Urinary bladder (tissue), 4 donors: ENCODE data around the gene MAN1A1. TPM values are rescaled to one million over a fixed set of nuclear protein-coding genes. Genes with fewer than 3 reads are reported as not detected.

Experiments
- DNase-seq: peaks from one replicate; pipeline ENCODE4 v3.0.0-alpha.2; 2015; ENCODE audit errors: extremely low spot score
- H3K27ac ChIP-seq: one replicate; pipeline ENCODE4 v1.5.1; 2013; ENCODE audit warnings: low read depth, mild to moderate bottlenecking, moderate library complexity
- H3K36me3 ChIP-seq: one replicate; pipeline ENCODE4 v1.6.1; 2013; ENCODE audit warnings: mild to moderate bottlenecking, moderate library complexity; ENCODE audit not compliant: insufficient read depth
- H3K4me1 ChIP-seq: one replicate; pipeline ENCODE4 v1.6.1; 2013; ENCODE audit warnings: mild to moderate bottlenecking, moderate library complexity; ENCODE audit not compliant: insufficient read depth
- H3K4me3 ChIP-seq: one replicate; pipeline ENCODE4 v1.5.1; 2013; ENCODE audit warnings: low read depth, low read length
- WGBS: extraction: QIAGEN DNeasy Blood & Tissue Kit; methylation state at CpG from one replicate; pipeline ENCODE4 v1.1.7; 2013; 5-methylcytosine and 5-hydroxymethylcytosine counted together
- polyA plus RNA-seq: library from polyadenylated mRNA; stranded (reverse); fragments of 200-250 nt; gene quantifications from one replicate; pipeline ENCODE4 v1.2.3, GENCODE V29; 2013
- total RNA-seq: library from RNA; depleted of rRNA; stranded (reverse); fragments of >200 nt; gene quantifications from one replicate; pipeline ENCODE4 v1.2.3, GENCODE V29; 2014
- donor health status: healthy with polysubstance abuse.
- donor health status: healthy.

MAN1A1 gene
- total and polyA plus RNA-seq, 2 donors = 98.6 to 245 TPM

DNA sequence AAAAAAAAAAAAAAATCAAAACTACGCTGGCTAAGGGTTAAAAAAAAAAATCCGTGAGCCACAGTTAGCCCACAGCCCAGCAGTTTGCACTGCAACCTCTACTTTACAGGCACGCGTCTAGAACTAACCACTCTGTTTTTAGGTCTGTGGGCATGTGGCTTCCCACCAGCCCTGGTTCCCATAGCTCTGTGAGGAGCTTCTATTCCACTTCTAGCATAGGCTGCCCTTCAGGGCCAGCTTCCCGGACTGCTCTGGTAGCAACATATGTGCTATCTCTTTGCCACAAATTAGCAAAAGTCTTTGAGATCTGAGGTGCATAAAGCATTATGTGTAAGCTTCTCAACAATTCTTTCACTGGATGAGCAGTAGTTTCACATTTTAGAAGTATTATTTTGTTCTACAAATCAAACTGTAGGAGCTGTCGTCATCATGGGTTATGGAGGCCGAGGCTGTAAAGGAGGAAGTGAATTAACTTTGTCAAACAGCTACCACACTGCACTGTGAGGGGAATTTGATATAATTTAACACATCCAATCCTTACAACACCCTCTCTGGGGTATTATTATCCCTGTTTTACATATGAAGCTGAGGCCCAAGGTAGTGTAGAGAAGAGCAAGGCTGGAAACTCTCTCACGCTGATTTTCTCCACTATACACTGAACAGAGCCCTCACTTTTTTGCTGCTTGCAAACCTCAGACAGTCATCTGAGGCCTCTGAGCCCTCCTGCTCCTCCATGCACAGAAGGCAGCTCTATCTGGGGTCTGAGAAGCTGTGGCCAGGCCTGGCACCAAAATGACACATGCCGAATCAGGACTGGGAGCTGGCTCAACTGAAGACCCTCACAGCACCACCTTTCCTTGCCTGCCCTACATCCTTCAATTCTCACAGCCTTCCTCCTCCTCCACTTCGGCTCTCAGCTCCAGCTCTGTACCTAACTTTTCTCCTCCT, 35.4 kb downstream of the MAN1A1 start:
- no peaks in the 10 kb centered on the region for H3K36me3 ChIP-seq
- no peak for DNase-seq
- H3K27ac ChIP-seq = peak overlapping the region; percentile 33
- WGBS = 69% methylated on average over 10 of the region's 10 CpGs
- H3K4me1 ChIP-seq = no peaks in the 10 kb centered on the region
- H3K4me3 ChIP-seq = no peak overlapping the region

DNA sequence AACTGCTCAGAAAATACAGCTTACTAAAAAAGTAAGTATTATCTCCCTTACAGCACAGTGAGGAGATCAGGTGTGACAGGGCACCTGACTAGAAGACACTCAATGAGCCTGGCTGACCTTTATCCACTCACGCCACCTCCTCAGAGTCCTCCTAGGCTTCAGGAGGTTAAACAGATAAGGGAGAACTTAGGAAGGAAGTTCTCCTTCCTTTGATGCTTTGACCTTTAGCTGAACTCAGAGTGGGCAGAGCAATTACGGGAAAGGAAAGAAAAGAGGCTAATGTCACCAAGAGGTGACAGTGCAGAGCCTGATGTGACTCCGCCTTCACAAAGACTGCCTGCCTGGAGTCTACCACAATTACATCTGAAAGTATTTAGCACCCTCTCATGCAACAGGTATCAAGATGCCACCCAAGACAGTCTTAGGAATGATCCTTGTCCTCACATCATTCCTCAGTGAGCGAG, 36.7 kb downstream of the MAN1A1 start:
- DNase-seq = no peak
- H3K4me1 ChIP-seq = no peaks in the 10 kb centered on the region
- 78% methylated on average over 4 of the region's 4 CpGs for WGBS
- H3K36me3 ChIP-seq = no peaks in the 10 kb centered on the region
- H3K4me3 ChIP-seq = no peak overlapping the region
- no peak overlapping the region for H3K27ac ChIP-seq

DNA sequence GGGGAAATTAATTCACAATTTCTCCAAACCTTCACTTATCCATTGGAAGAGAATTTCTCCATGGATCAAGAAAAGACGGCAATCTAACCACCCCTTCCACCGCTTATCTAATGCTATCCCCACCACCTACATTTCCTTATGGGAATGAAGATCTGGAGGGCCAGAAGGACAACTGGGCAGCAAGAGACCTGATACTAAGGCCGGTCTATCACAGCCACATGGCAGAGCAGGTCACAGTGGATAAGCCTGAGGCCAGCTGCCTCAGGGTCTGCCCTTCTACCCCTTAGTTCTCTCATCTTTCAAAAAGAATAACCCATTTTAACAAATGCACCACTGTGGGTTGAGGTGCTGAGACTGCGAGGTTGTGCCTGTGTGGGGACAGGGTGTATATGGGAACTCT, 37.1 kb downstream of the MAN1A1 start:
- Histone ChIP-seq H3K27ac (no peak overlapping the region), H3K36me3 (no peaks in the 10 kb centered on the region), H3K4me3 (no peak overlapping the region), H3K4me1 (no peaks in the 10 kb centered on the region)
- 93% methylated on average over 4 of the region's 4 CpGs for WGBS
- DNase-seq = no peak

DNA sequence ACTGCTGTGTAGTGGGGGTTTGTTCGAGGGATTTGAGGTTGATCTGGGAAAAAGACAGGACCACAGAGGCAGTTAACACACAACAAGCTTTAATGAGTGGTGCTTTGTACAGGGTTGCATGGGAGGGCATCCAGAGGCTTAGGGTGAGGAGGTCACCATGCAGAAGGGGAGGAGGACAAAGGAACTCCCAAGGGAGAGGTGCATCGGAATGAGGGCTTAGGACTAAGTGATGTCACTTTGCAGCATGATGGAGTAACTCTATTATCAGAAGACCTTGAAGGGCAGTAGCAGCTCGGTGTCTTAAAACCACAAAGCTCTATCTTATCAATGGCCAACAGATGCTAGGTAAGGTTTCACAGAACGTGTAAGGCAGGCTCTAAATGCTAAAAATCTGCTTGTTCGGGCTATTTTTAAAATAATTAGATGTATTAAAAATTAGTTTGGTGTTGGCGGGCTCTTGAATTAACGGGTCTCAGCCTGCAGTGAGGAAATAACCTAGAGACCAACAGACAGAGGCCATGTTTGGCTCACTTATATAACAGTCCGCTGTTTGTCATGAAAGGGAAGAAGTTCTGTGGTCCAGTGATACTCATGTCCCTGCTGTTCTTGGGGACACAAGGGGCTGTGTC, 37.9 kb downstream of the MAN1A1 start:
- WGBS = 90% methylated on average over 8 of the region's 8 CpGs
- H3K27ac ChIP-seq = no peak overlapping the region
- no peaks in the 10 kb centered on the region for H3K36me3 ChIP-seq
- H3K4me3 ChIP-seq = no peak overlapping the region
- H3K4me1 ChIP-seq = no peaks in the 10 kb centered on the region
- DNase-seq = no peak

DNA sequence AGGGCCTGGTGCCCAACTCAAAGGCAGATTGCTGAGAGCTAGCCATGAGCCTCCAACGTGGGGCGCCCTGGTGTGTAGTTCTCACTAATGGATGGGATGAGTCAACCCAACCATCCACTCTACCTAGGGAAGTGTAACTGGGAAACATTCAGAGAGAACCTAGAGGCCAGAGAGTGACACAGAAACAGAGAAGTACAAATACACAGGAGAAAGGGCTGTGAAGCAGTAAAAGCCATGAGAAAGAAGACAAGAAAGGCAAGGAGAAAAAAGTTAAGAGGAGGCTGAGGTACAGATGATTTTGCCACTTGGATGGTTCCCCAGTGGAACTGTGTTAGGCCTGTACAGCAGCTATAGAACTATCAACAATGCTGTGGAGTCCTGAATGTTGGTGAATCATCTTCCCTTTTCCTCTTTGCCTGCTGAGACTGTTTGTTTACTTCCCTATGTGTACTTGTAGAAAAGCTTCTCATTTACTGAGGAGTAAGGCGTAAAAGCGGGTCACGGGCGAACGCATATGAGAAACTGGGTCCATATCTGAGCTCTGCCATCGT, 39.0 kb downstream of the MAN1A1 start:
- no peak for DNase-seq
- no peaks in the 10 kb centered on the region for H3K4me1 ChIP-seq
- H3K4me3 ChIP-seq = no peak overlapping the region
- H3K27ac ChIP-seq = peak overlapping the region; percentile 52
- WGBS = 71% methylated on average over 8 of the region's 8 CpGs
- H3K36me3 ChIP-seq = no peaks in the 10 kb centered on the region

DNA sequence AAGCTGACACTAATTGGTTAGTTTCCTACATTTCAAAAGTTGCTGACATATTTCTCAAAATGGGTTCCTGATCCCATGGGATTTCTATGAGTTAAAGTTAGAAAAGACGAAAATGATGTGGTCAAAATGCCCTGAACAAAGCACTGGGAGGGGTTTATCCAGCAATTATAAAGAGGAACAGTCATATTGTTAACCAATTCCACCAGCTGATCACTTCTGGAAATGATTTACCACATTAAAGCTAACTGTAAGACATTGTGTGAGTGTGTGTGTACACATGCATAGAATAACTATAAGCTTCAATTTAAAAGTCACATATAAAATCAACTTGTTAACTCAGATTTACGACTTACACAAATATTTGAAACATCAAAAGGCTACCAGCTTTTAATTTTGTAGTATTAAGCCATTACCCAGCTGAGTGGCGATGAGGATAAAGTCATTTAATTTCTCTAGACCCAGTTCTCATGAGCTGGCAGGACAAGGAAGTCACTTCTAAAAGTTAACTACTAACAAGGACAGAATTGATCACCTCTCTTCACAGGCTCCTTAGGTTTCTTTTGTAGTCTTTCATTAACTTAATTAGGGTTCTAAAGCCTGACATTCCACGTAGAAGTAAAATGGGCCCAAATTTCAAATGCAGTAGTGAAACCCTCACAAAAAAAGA, 40.4 kb downstream of the MAN1A1 start:
- Histone ChIP-seq H3K4me1 (no peaks in the 10 kb centered on the region), H3K27ac (no peak overlapping the region)
- 78% methylated on average over 4 of the region's 4 CpGs for WGBS

DNA sequence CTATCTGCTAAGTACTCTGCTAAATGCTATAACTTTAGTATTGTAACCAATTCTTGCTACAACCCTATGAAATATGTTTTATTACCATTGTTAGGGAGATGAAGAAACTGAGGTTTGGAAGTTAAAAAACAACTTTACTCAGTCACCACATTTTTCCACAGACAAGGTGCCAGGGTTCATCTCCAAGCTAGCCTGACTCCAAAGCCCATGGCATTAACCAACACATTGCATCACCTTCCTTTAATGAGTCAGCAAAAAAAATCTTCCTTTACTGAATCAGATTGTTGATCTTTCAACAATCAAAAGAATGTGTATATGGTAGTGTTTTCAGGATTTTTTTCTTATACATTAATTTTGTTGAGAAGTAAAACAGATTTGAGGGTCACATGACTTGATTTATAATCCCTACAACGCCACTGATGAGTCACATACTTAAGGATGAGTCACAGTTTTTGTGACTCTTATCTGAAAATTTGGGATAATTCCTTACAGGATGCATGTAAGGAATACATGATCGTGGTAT, 41.5 kb downstream of the MAN1A1 start:
- DNase-seq = no peak
- no peak overlapping the region for H3K4me3 ChIP-seq
- 43% methylated on average over 2 of the region's 2 CpGs for WGBS
- H3K27ac ChIP-seq = no peak overlapping the region
- H3K4me1 ChIP-seq = no peaks in the 10 kb centered on the region
- no peaks in the 10 kb centered on the region for H3K36me3 ChIP-seq

More for the DNA sequence above, 40.4 kb downstream of the MAN1A1 start:
- Histone ChIP-seq H3K4me3 (no peak overlapping the region), H3K36me3 (no peaks in the 10 kb centered on the region)
- no peak for DNase-seq

DNA sequence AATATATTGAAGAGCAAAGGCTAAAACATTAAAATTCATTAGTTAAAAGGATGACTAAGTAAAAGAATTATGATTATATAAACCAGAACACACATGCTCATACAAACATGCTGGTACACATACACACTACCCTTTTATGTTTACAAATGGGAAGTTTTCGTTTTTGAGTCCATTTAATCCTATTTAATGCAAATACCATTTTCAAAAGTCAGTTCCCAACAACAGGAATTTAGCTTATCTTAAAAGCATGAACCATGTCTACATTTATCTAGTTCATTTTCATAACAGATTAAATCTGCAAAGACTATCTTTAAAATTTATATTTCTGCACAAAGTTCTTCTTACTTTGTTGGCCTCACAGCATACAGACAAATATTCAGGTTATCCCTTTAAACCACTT, 42.5 kb downstream of the MAN1A1 start:
- H3K4me1 ChIP-seq = no peaks in the 10 kb centered on the region
- no peak for DNase-seq
- no peak overlapping the region for H3K27ac ChIP-seq
- no peaks in the 10 kb centered on the region for H3K36me3 ChIP-seq
- WGBS = 27% methylated on average over 1 of the region's 1 CpG
- H3K4me3 ChIP-seq = no peak overlapping the region

DNA sequence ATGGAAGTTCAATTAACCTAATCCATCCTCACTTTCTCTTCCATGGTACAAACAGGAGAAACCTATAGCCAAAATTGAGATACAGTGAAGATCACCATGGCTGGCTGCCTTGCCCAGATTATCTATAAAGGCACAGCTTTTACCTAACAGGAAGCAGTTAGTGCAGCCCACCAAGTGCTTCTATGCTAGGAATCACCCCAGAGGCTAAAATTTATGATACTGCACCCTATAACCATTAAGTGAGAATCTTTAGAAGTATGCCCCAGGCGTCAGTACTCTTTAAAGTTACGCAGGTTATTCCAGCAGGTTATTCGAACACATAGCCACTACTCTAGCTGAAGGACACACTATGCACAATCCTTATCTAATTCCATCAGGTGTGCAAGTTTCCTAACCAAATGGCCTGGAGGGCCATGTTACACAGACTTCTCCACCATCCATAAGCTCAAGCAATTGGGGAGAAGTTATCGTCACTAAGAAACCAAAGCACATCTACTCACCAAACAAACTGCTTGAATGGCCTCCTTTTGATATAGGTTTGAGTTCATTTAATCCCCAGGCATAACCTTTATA, 43.1 kb downstream of the MAN1A1 start:
- no peak for DNase-seq
- no peaks in the 10 kb centered on the region for H3K36me3 ChIP-seq
- H3K4me3 ChIP-seq = no peak overlapping the region
- WGBS = 49% methylated on average over 4 of the region's 4 CpGs
- H3K4me1 ChIP-seq = no peaks in the 10 kb centered on the region
- H3K27ac ChIP-seq = no peak overlapping the region

DNA sequence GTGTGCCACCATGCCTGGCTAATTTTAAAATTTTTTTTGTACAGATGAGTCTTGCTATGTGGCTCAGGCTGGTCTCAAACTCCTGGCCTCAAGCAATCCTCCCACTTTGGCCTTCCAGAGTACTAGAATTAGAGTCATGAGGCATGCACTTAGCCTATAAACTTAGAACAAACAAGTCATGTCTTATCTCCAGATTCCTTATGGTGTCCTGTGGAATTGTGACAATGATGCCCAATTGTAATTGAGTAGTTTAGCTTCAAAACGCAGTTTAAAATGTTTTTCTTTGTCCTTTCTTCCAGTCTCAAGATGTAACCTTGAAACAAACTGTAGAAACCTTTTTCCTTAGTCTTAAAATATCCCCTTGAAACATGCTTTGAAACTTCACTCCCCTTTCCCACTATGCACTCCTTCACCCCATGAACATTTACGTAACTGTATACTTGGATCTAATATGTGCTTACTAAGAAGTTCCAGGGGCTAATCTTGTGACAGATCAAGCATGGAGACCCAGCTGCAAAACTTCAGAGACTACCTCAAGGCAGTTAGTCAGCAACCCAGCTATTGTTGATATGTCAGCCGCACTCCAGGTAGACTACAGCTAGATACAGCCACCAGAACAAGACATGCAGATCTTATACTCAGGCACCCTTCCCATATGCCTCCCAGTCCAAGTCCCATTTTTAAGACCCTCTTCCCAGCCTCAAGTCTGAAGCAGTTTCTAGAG, 46.2 kb downstream of the MAN1A1 start:
- no peak overlapping the region for H3K27ac ChIP-seq
- H3K4me3 ChIP-seq = no peak overlapping the region
- H3K4me1 ChIP-seq = no peaks in the 10 kb centered on the region
- WGBS = 63% methylated on average over 3 of the region's 3 CpGs
- H3K36me3 ChIP-seq = no peaks in the 10 kb centered on the region
- DNase-seq = no peak

DNA sequence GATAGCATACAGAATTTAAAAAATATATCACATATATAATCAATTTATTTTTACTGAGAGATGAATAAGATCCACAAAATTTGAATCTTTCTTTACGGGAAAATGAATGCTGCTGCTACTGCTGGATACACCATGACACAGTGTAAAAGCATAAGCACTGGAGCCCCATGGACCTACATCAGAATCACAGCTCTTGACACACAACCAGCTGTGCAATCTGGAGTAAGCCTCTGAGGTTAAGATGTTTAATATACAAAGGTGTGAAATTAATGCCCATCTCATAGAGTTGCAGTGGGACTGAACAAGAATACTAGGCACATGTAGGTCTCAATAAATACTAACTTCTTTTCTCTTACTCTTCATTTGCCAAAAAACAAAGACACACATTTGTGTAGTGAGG, 48.1 kb downstream of the MAN1A1 start:
- Histone ChIP-seq H3K27ac (no peak overlapping the region), H3K4me3 (no peak overlapping the region), H3K36me3 (no peaks in the 10 kb centered on the region), H3K4me1 (no peaks in the 10 kb centered on the region)
- 97% methylated on average over 1 of the region's 1 CpG for WGBS
- no peak for DNase-seq

DNA sequence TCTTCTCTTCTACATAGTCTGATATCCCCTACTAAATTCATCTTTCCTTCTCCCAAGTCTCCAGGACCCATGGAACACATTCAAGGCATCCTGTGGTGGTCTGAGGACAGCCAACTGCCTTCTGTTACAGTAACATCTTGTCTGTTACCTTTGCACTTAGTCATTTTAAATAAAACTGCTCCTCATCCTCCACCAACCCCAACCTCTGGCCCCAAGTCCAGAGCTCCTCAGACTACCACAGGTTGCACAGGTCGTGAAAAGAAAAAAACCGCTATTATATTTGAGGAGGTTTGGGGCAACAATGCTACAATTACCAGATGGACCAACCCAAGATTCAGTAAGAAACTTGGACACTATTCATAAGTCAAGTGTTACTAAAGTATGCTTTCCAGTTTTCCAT, 49.9 kb downstream of the MAN1A1 start:
- no peak for DNase-seq
- Histone ChIP-seq H3K4me3 (no peak overlapping the region), H3K36me3 (no peaks in the 10 kb centered on the region), H3K4me1 (no peaks in the 10 kb centered on the region), H3K27ac (no peak overlapping the region)
- WGBS = 95% methylated on average over 2 of the region's 2 CpGs

DNA sequence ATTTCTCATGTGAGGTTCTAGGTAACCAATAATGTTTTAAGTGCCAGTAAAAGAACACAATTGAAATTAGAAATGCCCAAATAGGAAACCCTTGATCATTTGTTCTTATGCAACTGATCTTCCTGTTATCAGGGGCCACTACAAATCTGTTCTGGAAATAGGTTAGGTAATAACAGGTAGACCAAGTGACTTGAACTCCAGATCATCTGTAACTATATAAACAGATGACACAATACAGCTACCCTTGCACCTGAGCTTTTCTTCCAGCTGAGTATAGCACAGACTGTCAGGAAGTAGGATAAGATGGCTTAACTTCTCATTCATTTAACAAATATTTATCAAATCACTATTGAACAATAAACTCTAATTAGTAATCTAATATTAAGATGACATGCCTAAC, 52.5 kb downstream of the MAN1A1 start:
- H3K4me3 ChIP-seq = no peak overlapping the region
- peaks cover 3% of the 10 kb centered on the region for H3K36me3 ChIP-seq
- no peak overlapping the region for H3K27ac ChIP-seq
- no peaks in the 10 kb centered on the region for H3K4me1 ChIP-seq
- DNase-seq = no peak
